Panc1 (cell line): ENCODE measurements around the gene TGFB1I1. TPM values are rescaled to one million over a fixed set of nuclear protein-coding genes. Genes with fewer than 3 reads are reported as not detected.
A peak's percentile ranks its signal among the peaks of the same experiment; 100 is the strongest.

Experiments
- ATAC-seq: fragments of 200-7000 bp; cut with Tn5 transposase; 2 replicates; pipeline ENCODE4 v1.9.1; 2020; ENCODE audit warnings: mild to moderate bottlenecking, moderate library complexity
- BruUV-seq: library from RNA; stranded (reverse); fragments of 400-500 nt; replicated peaks from 2 replicates; lab custom pipeline; 2021; lab: Mats Ljungman, UMichigan
- CTCF ChIA-PET: fragments of 300-600 bp; sonication (Branson Sonifier 250); formaldehyde crosslinking; loops from one replicate; lab custom pipeline; 2022; ENCODE audit warnings: antibody characterized with exemption; lab: Charles Lee
- POLR2A ChIA-PET: fragments of 300-600 bp; sonication (Branson Sonifier 250); formaldehyde crosslinking; loops from one replicate; lab custom pipeline; 2022; ENCODE audit warnings: antibody characterized with exemption; lab: Charles Lee
- DNase-seq: peaks from one replicate; pipeline ENCODE4 v3.0.0-alpha.2; 2010; ENCODE audit warnings: low read depth, low spot score
- H3K27ac ChIP-seq: 2 replicates; pipeline ENCODE4 v1.5.1; 2011; ENCODE audit warnings: mild to moderate bottlenecking, low read length, inconsistent platforms
- H3K27me3 ChIP-seq: fragments of 200-500 bp; sonication (Bioruptor generic); 2 replicates; pipeline ENCODE4 v1.6.0; 2014; ENCODE audit warnings: low read length, inconsistent platforms; ENCODE audit not compliant: control insufficient read depth, insufficient read depth
- H3K36me3 ChIP-seq: fragments of 200-500 bp; sonication (Bioruptor generic); 2 replicates; pipeline ENCODE4 v1.5.1; 2014; ENCODE audit warnings: inconsistent platforms, mild to moderate bottlenecking, low read length, moderate library complexity; ENCODE audit not compliant: control insufficient read depth, insufficient read depth
- H3K4me1 ChIP-seq: 2 replicates; pipeline ENCODE4 v1.5.1; 2011; ENCODE audit warnings: inconsistent platforms, mild to moderate bottlenecking, low read length, moderate library complexity; ENCODE audit not compliant: control insufficient read depth, insufficient read depth
- H3K4me3 ChIP-seq, 2 experiments: 2 replicates each; pipeline ENCODE4 v1.5.1; 2011 to 2012; ENCODE audit warnings: low read depth in 2 of 2, low read length in 2 of 2, mild to moderate bottlenecking in 2 of 2, inconsistent platforms in 1 of 2, moderate library complexity in 1 of 2
- H3K9me3 ChIP-seq: fragments of 200-500 bp; sonication (Bioruptor generic); 2 replicates; pipeline ENCODE4 v1.5.1; 2014; ENCODE audit warnings: low read depth, mild to moderate bottlenecking, inconsistent platforms, low read length, moderate library complexity; ENCODE audit not compliant: control insufficient read depth, insufficient read depth
- CTCF ChIP-seq: fragments of 450-650 bp; IDR thresholded peaks from 2 replicates; pipeline ENCODE4 v1.5.1; 2017; ENCODE audit warnings: mild to moderate bottlenecking
- POLR2AphosphoS5 ChIP-seq: IDR thresholded peaks from 2 replicates; pipeline ENCODE4 v1.6.1; 2012; ENCODE audit warnings: mild to moderate bottlenecking, low read depth, low read length, moderate library complexity
- REST ChIP-seq, 2 experiments: IDR thresholded peaks; 2 replicates each; pipeline ENCODE4 v1.6.1; 2011 to 2012; ENCODE audit warnings: low read depth in 2 of 2, control low read depth in 1 of 2, low read length in 1 of 2, mild to moderate bottlenecking in 1 of 2, moderate library complexity in 1 of 2; ENCODE audit not compliant: insufficient read depth in 1 of 2
- SIN3A ChIP-seq: IDR thresholded peaks from 2 replicates; pipeline ENCODE4 v1.6.1; 2012; ENCODE audit warnings: low read depth, mild to moderate bottlenecking, low read length, moderate library complexity, borderline replicate concordance; ENCODE audit not compliant: insufficient read depth
- TCF7L2 ChIP-seq: IDR thresholded peaks from 2 replicates; pipeline ENCODE4 v1.6.1; 2011; ENCODE audit warnings: mild to moderate bottlenecking, low read depth, low read length, inconsistent platforms
- in situ Hi-C: cut with HindIII; loops from 2 replicates; pipeline ENCODE4 v1.10.0; 2016; ENCODE audit warnings: low sequenced_read_pairs, low pct_unique_long_range_greater_than_20kb
- intact Hi-C: fragments of 100-400 bp; cut with micrococcal nuclease; formaldehyde crosslinking; loops from one replicate; pipeline ENCODE4 v1.10.0; 2022; ENCODE audit not compliant: unreplicated experiment
- total RNA-seq: library from RNA; stranded (reverse); gene quantifications from one replicate; pipeline ENCODE4 v1.2.1, GENCODE V29; 2021; ENCODE audit not compliant: unreplicated experiment

TGFB1I1 gene
- total RNA-seq, 1 experiment from 2014 or later = 32.5 TPM

GRCh38 chr16:31487720-31488467 lies 15.9 kb downstream of the TGFB1I1 start:
- in situ Hi-C loops (no loop called here), intact Hi-C loops (loop anchor here (10.0 kb wide), 1 partner anchor 187 kb away; no protein-coding TSS in a partner anchor)
- BruUV-seq = no TSS peak
- no peaks in the 10 kb centered on the region for H3K27me3 ChIP-seq
- ATAC-seq (peak; percentile 91), DNase-seq (no peak)
- no peaks in the 10 kb centered on the region for H3K9me3 ChIP-seq
- no peaks in the 10 kb centered on the region for H3K4me1 ChIP-seq
- ChIA-PET CTCF (no interaction called here), POLR2A (no interaction called here)
- H3K4me3 ChIP-seq = peak overlapping the region; percentile 57 to 72
- no peaks in the 10 kb centered on the region; the same call in 1 of the 2 replicates for H3K36me3 ChIP-seq
- H3K27ac ChIP-seq = peak overlapping the region; percentile 54; the same call in 1 of the 2 replicates
- TF ChIP-seq SIN3A (no peak), POLR2AphosphoS5 (no peak; the same call in 1 of the 2 replicates), CTCF (no peak), TCF7L2 (no peak), REST (IDR thresholded peaks at IDR 0.05; ENCODE audit: insufficient read depth in 1 of 2, low read depth in 2 of 2, low read length in 1 of 2) (no peak)

- ChIA-PET POLR2A (no interaction called here), CTCF (no interaction called here)
- no peak for ATAC-seq
- no peaks in the 10 kb centered on the region for H3K9me3 ChIP-seq
- BruUV-seq = no TSS peak
- intact Hi-C loops (loop anchor here (10.0 kb wide), 1 partner anchor 186 kb away; no protein-coding TSS in a partner anchor), in situ Hi-C loops (no loop called here)
- H3K27me3 ChIP-seq = no peaks in the 10 kb centered on the region
- peak overlapping the region; percentile 57 to 72; a peak in 2 of 4 replicates for H3K4me3 ChIP-seq
- DNase-seq = no peak
- no peaks in the 10 kb centered on the region for H3K4me1 ChIP-seq
- H3K36me3 ChIP-seq = no peaks in the 10 kb centered on the region; the same call in 1 of the 2 replicates
- H3K27ac ChIP-seq = no peak overlapping the region
- TF ChIP-seq SIN3A (no peak), CTCF (no peak)
Measured at GRCh38 chr16:31488468-31489297, 16.7 kb downstream of the TGFB1I1 start.
